SK-N-SH (cell line): ENCODE results near the gene ZFC3H1. TPM values are rescaled to one million over a fixed set of nuclear protein-coding genes. Genes with fewer than 3 reads are reported as not detected.
"Not testable (repeated sequence)": the region's sequence is repeated elsewhere in the genome, so short reads cannot be mapped to it uniquely, and the experiment has no call there.

ENCODE experiments used
- CTCF ChIA-PET: fragments of 300-600, 350-600 bp; formaldehyde crosslinking; extraction: SDS; loops from one replicate; lab custom pipeline; 2021; lab: Yijun Ruan, JAX
- POLR2A ChIA-PET: fragments of 350-600 bp; sonication (Branson Sonifier 250); formaldehyde crosslinking; extraction: SDS; loops from one replicate; lab custom pipeline; 2020; ENCODE audit warnings: antibody characterized with exemption, inconsistent platforms; lab: Yijun Ruan, JAX
- DNase-seq: peaks from one replicate; pipeline ENCODE4 v3.0.0; 2012
- H2AFZ ChIP-seq: fragments of 200-600 bp; sonication (generic); 2 replicates; pipeline ENCODE4 v1.8.1; 2016; ENCODE audit warnings: antibody characterized with exemption, mild to moderate bottlenecking, low read depth
- H3F3A ChIP-seq: fragments of 200-600 bp; sonication (generic); replicated peaks from 2 replicates; pipeline ENCODE3; 2016; ENCODE audit warnings: antibody characterized with exemption, mild to moderate bottlenecking; ENCODE audit not compliant: insufficient read depth
- H3K27ac ChIP-seq, 2 experiments: fragments of 200-500 bp in 1 of 2; fragments of 200-600 bp in 1 of 2; sonication (Bioruptor generic) in 1 of 2; sonication (generic), shearing (Covaris generic) in 1 of 2; 2 replicates each; pipeline versions ENCODE4 v1.5.1 to v1.6.1; 2014 to 2016; ENCODE audit warnings: low read depth in 2 of 2, inconsistent platforms in 1 of 2, low read length in 1 of 2, mild to moderate bottlenecking in 1 of 2, mixed read lengths in 1 of 2
- H3K27me3 ChIP-seq: fragments of 200-600 bp; sonication (generic), shearing (Covaris generic); 2 replicates; pipeline ENCODE4 v1.6.1; 2016; ENCODE audit warnings: mixed run types; ENCODE audit not compliant: insufficient read depth
- H3K36me3 ChIP-seq, 2 experiments: fragments of 200-500 bp in 1 of 2; fragments of 200-600 bp in 1 of 2; sonication (Bioruptor generic) in 1 of 2; sonication (generic) in 1 of 2; replicated peaks in 1 of 2; 2 replicates each; pipeline versions ENCODE3 to v1.5.1; 2014 to 2016; ENCODE audit warnings: low read length in 1 of 2, mild to moderate bottlenecking in 1 of 2; ENCODE audit not compliant: insufficient read depth in 2 of 2, control insufficient read depth in 1 of 2
- H3K4me1 ChIP-seq, 2 experiments: fragments of 200-500 bp in 1 of 2; fragments of 200-600 bp in 1 of 2; sonication (Bioruptor generic) in 1 of 2; sonication (generic), shearing (Covaris generic) in 1 of 2; 2 replicates each; pipeline versions ENCODE4 v1.5.1 to v1.6.1; 2014 to 2016; ENCODE audit warnings: low read depth in 1 of 2, low read length in 1 of 2, mixed run types in 1 of 2; ENCODE audit not compliant: insufficient read depth in 2 of 2, control insufficient read depth in 1 of 2
- H3K4me2 ChIP-seq: fragments of 200-600 bp; sonication (generic), shearing (Covaris generic); 2 replicates; pipeline ENCODE4 v1.6.1; 2017; ENCODE audit warnings: mixed run types
- H3K4me3 ChIP-seq, 2 experiments: fragments of 200-500 bp in 1 of 2; fragments of 200-600 bp in 1 of 2; sonication (Bioruptor generic) in 1 of 2; sonication (generic), shearing (Covaris generic) in 1 of 2; 2 replicates each; pipeline versions ENCODE4 v1.5.1 to v1.8.1; 2014 to 2016; ENCODE audit warnings: low read depth in 2 of 2, inconsistent platforms in 1 of 2, low read length in 1 of 2, mild to moderate bottlenecking in 1 of 2, mixed read lengths in 1 of 2, moderate library complexity in 1 of 2
- H3K79me2 ChIP-seq: fragments of 200-600 bp; sonication (generic); 2 replicates; pipeline ENCODE4 v1.8.1; 2017; ENCODE audit warnings: mild to moderate bottlenecking; ENCODE audit not compliant: insufficient read depth
- H3K9ac ChIP-seq: fragments of 200-600 bp; sonication (generic); 2 replicates; pipeline ENCODE4 v1.6.1; 2017; ENCODE audit warnings: mixed run types
- H3K9me2 ChIP-seq: fragments of 200-600 bp; sonication (generic); 2 replicates; pipeline ENCODE4 v1.6.1; 2017; ENCODE audit warnings: mixed run types
- H3K9me3 ChIP-seq: fragments of 200-600 bp; sonication (generic); 2 replicates; pipeline ENCODE4 v1.6.1; 2017; ENCODE audit warnings: mixed run types, mild to moderate bottlenecking, moderate library complexity
- H4K20me1 ChIP-seq: fragments of 200-600 bp; sonication (generic); 2 replicates; pipeline ENCODE4 v1.6.1; 2017; ENCODE audit warnings: mild to moderate bottlenecking, mixed run types; ENCODE audit not compliant: insufficient read depth
- ELF1 ChIP-seq: IDR thresholded peaks from 2 replicates; pipeline ENCODE4 v1.4.0; 2012
- FOXJ3 ChIP-seq: sonication (generic); formaldehyde crosslinking; IDR thresholded peaks from 2 replicates; pipeline ENCODE4 v1.5.1; 2020; ENCODE audit warnings: mild to moderate bottlenecking, missing genetic modification reagents
- IRF3 ChIP-seq: fragments of 150-350 bp; IDR thresholded peaks from 2 replicates; pipeline ENCODE4 v1.6.1; 2016; ENCODE audit warnings: mild to moderate bottlenecking, low read depth, low read length
- MEF2A ChIP-seq: IDR thresholded peaks from 2 replicates; pipeline ENCODE4 v1.4.0; 2012; ENCODE audit warnings: low read depth, borderline replicate concordance
- MXI1 ChIP-seq: IDR thresholded peaks from 2 replicates; pipeline ENCODE4 v1.6.1; 2012; ENCODE audit warnings: mild to moderate bottlenecking, low read depth, low read length, improper control_type of control experiment
- NFIC ChIP-seq: IDR thresholded peaks from 2 replicates; pipeline ENCODE4 v1.4.0; 2012; ENCODE audit warnings: borderline replicate concordance
- NRF1 ChIP-seq: IDR thresholded peaks from 2 replicates; pipeline ENCODE4 v1.6.1; 2012; ENCODE audit warnings: low read depth, mild to moderate bottlenecking, low read length
- PBX3 ChIP-seq: IDR thresholded peaks from 2 replicates; pipeline ENCODE4; 2012
- POLR2AphosphoS5 ChIP-seq: IDR thresholded peaks from 2 replicates; pipeline ENCODE4 v1.6.1; 2012; ENCODE audit warnings: low read depth, low read length
- SIN3A ChIP-seq: IDR thresholded peaks from 2 replicates; pipeline ENCODE4 v1.6.1; 2012; ENCODE audit warnings: low read depth, mild to moderate bottlenecking, low read length, moderate library complexity, borderline replicate concordance
- SMC3 ChIP-seq: IDR thresholded peaks from 2 replicates; pipeline ENCODE4 v1.6.1; 2012; ENCODE audit warnings: low read depth, low read length, improper control_type of control experiment
- TEAD4 ChIP-seq: IDR thresholded peaks from 2 replicates; pipeline ENCODE4 v1.4.0; 2012; ENCODE audit warnings: mild to moderate bottlenecking, borderline replicate concordance; ENCODE audit not compliant: insufficient read depth
- ZBTB33 ChIP-seq: IDR thresholded peaks from 2 replicates; pipeline ENCODE4 v1.4.0; 2012; ENCODE audit warnings: low read depth, borderline replicate concordance
- WGBS: methylation state at CpG from one replicate; pipeline ENCODE4 v1.1.6; 2017; ENCODE audit warnings: low lambda C conversion rate; 5-methylcytosine and 5-hydroxymethylcytosine counted together
- polyA plus RNA-seq, 3 experiments: library from polyadenylated mRNA; depleted of rRNA; stranded (reverse); fragments of >200 nt; gene quantifications; 2 replicates each; pipeline ENCODE4 v1.2.3, GENCODE V29; 2012

The ZFC3H1 gene
- polyA plus RNA-seq, 1 of the 3 experiments (the other 2 are of a cell fraction) = 19.1 TPM

DNA sequence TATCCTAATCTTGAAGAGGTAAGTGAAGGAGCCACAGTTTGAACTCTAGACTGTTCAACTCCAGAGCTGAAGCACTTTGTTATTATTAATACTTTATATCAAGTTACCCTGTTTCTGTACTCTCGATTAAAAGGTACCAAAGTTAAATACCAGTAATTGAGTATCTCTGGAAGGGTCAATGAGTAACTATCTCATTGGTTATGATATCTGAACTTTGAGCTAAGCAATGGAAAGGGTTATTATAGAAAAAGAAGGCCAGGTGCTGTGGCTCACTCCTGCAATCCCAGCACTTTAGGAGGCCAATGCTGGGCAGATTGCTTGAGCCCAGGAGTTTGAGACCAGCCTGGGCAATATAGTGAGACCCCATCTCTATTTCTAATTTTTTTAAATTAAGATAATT lies 32.1 kb upstream of the ZFC3H1 start:
- no peak overlapping the region for H3K9ac ChIP-seq
- TF ChIP-seq MEF2A (no peak), ELF1 (no peak), NRF1 (no peak), POLR2AphosphoS5 (no peak), FOXJ3 (CRISPR knock-in tag) (no peak), SMC3 (no peak), NFIC (no peak), MXI1 (no peak), ZBTB33 (no peak), IRF3 (no peak), TEAD4 (no peak)
- peaks cover 5% of the 10 kb centered on the region for H3F3A ChIP-seq
- no peak for DNase-seq
- no peak overlapping the region for H3K4me3 ChIP-seq
- no peak overlapping the region for H3K27ac ChIP-seq
- no peak overlapping the region for H3K4me2 ChIP-seq
- no peaks in the 10 kb centered on the region for H3K79me2 ChIP-seq
- POLR2A ChIA-PET = no interaction called here
- H3K9me2 ChIP-seq = no peaks in the 10 kb centered on the region
- no peak overlapping the region for H2AFZ ChIP-seq
- WGBS = 91% methylated on average over 1 of the region's 1 CpG
- no peaks in the 10 kb centered on the region for H3K9me3 ChIP-seq
- H3K27me3 ChIP-seq = no peaks in the 10 kb centered on the region
- H3K36me3 ChIP-seq = peaks cover 28 to 45% of the 10 kb centered on the region in 2 experiments
- no peaks in the 10 kb centered on the region for H3K4me1 ChIP-seq
- CTCF ChIA-PET = interaction anchor here (1.0 to 1.7 kb wide), 2 partner anchors 10 to 51 kb away, joined by 3 to 4 read pairs; partner anchors contain the start of gene TMEM19
- H4K20me1 ChIP-seq = no peaks in the 10 kb centered on the region

DNA sequence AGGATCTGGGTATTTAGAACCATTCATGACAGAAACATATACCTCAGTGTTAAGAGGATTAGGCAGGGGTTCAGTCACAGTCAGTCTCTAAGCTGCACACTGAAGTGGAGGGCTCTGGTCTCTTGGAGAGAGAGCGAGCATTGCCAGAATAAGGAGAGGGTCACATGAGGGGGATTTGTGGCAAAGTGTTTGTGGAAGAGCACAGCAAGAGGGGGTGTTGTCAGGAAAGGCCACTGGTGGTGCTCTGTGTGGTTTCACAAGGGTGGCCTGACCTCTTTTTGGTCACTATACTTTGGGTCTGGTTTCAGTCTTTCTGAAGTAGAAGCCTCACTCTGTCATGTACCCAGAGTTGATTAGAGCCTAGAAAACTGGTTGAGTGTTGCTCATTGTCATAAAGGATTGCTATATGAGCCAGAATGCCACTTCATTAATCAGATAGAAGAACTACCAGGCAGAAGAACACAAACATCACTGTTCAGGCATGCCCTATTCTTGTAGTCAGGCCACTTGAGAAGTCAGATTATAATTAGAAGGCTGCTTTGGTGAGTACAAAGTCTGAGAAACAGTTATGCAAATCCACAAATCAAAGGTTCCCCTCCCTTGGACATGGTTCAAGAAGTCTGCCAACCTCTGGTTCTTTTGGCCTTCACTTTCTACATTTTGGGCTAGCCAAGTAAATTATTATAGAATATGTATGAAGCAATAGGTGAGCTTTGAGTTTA lies 30.6 kb upstream of the ZFC3H1 start:
- Histone ChIP-seq H3K4me2 (no peak overlapping the region), H3K9me2 (no peaks in the 10 kb centered on the region), H4K20me1 (no peaks in the 10 kb centered on the region), H3F3A (peaks cover 5% of the 10 kb centered on the region), H3K27ac (no peak overlapping the region), H3K27me3 (no peaks in the 10 kb centered on the region), H2AFZ (no peak overlapping the region), H3K36me3 (peaks cover 20 to 37% of the 10 kb centered on the region in 2 experiments), H3K9ac (no peak overlapping the region), H3K4me1 (no peaks in the 10 kb centered on the region), H3K9me3 (no peaks in the 10 kb centered on the region), H3K79me2 (peaks cover under 1% of the 10 kb centered on the region; the same call in 1 of the 2 replicates), H3K4me3 (no peak overlapping the region)
- CTCF ChIA-PET = interaction anchor here (1.7 kb wide), 1 partner anchor 53 kb away, joined by 4 read pairs; no protein-coding TSS in a partner anchor
- WGBS = 100% methylated on average over 1 of the region's 1 CpG
- no peak for TF ChIP-seq NRF1
- TF ChIP-seq ELF1 = no peak
- no peak for TF ChIP-seq PBX3
- no peak for TF ChIP-seq NFIC
- TF ChIP-seq SIN3A = no peak
- DNase-seq = no peak
- POLR2A ChIA-PET = no interaction called here

GRCh38 chr12:71693651-71694050 lies 30.0 kb upstream of the ZFC3H1 start:
- CTCF ChIA-PET, H2AFZ ChIP-seq, H3K27ac ChIP-seq, H3K27me3 ChIP-seq, H3K9ac ChIP-seq, H3K9me3 ChIP-seq, DNase-seq, POLR2A ChIA-PET, H3F3A ChIP-seq, H3K4me1 ChIP-seq, H4K20me1 ChIP-seq, H3K79me2 ChIP-seq, H3K4me2 ChIP-seq, H3K4me3 ChIP-seq, H3K9me2 ChIP-seq: not testable (repeated sequence)
- peaks cover 14 to 30% of the 10 kb centered on the region in 2 experiments for H3K36me3 ChIP-seq
- 90% methylated on average over 5 of the region's 5 CpGs for WGBS
